Nephron (organoid): ENCODE measurements around the gene UNC13B.
A peak's percentile ranks its signal among the peaks of the same experiment; 100 is the strongest.
"Not testable (repeated sequence)": the region's sequence is repeated elsewhere in the genome, so short reads cannot be mapped to it uniquely, and the experiment has no call there.

Experiments used
- H3K27ac Mint-ChIP-seq, 3 experiments: 2 replicates each; pipeline ENCODE4 v1.8.0; 2020; ENCODE audit warnings: mixed read lengths in 3 of 3, mild to moderate bottlenecking in 2 of 3, moderate library complexity in 1 of 3
- H3K27me3 Mint-ChIP-seq: 2 replicates; pipeline ENCODE4 v1.8.0; 2021; ENCODE audit warnings: low read depth, mild to moderate bottlenecking, moderate library complexity, mixed read lengths
- H3K36me3 Mint-ChIP-seq: 2 replicates; pipeline ENCODE4 v1.8.0; 2020; ENCODE audit warnings: low read depth, mixed read lengths
- H3K4me1 Mint-ChIP-seq: 2 replicates; pipeline ENCODE4 v1.8.0; 2020; ENCODE audit warnings: mixed read lengths
- H3K4me3 Mint-ChIP-seq, 3 experiments: 2 replicates each; pipeline ENCODE4 v1.8.0; 2020; ENCODE audit warnings: mild to moderate bottlenecking in 3 of 3, mixed read lengths in 3 of 3, moderate library complexity in 2 of 3
- H3K9me3 Mint-ChIP-seq: 2 replicates; pipeline ENCODE4 v1.8.0; 2020; ENCODE audit warnings: mixed read lengths
- TF ChIP-seq, protein P1 (sequence below), 3 experiments: fragments of 200-600 bp; sonication (generic); IDR thresholded peaks; one replicate each; pipeline ENCODE4 v1.5.0; 2021; ENCODE audit warnings: antibody characterized with exemption in 3 of 3; ENCODE audit not compliant: unreplicated experiment in 3 of 3

Gene UNC13B

GRCh38 chr9:35237311-35237710, 75.5 kb downstream of the UNC13B start:
- Mint-ChIP-seq H3K27me3 (no peaks in the 10 kb centered on the region), H3K36me3 (peaks cover 23% of the 10 kb centered on the region), H3K9me3 (peaks cover 4% of the 10 kb centered on the region), H3K4me3 (no peak overlapping the region), H3K4me1 (peaks cover 5% of the 10 kb centered on the region), H3K27ac (peak overlapping the region; percentile 29 to 84 (median 69))
- TF ChIP-seq, protein P1, sequence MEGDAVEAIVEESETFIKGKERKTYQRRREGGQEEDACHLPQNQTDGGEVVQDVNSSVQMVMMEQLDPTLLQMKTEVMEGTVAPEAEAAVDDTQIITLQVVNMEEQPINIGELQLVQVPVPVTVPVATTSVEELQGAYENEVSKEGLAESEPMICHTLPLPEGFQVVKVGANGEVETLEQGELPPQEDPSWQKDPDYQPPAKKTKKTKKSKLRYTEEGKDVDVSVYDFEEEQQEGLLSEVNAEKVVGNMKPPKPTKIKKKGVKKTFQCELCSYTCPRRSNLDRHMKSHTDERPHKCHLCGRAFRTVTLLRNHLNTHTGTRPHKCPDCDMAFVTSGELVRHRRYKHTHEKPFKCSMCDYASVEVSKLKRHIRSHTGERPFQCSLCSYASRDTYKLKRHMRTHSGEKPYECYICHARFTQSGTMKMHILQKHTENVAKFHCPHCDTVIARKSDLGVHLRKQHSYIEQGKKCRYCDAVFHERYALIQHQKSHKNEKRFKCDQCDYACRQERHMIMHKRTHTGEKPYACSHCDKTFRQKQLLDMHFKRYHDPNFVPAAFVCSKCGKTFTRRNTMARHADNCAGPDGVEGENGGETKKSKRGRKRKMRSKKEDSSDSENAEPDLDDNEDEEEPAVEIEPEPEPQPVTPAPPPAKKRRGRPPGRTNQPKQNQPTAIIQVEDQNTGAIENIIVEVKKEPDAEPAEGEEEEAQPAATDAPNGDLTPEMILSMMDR (IDR thresholded peaks at IDR 0.05; ENCODE audit: unreplicated experiment in 3 of 3): no peak

DNA sequence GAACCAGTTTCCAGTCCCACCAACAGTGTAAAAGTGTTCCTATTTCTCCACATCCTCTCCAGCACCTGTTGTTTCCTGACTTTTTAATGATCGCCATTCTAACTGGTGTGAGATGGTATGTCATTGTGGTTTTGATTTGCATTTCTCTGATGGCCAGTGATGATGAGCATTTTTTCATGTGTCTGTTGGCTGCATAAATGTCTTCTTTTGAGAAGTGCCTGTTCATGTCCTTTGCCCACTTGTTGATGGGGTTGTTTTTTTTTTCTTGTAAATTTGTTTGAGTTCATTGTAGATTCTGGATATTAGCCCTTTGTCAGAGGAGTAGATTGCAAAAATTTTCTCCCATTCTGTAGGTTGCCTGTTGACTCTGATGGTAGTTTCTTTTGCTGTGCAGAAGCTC, 84.1 kb downstream of the UNC13B start:
- not testable (repeated sequence) for H3K4me3 Mint-ChIP-seq, H3K4me1 Mint-ChIP-seq, H3K27me3 Mint-ChIP-seq, H3K9me3 Mint-ChIP-seq, H3K27ac Mint-ChIP-seq
- peaks cover 30% of the 10 kb centered on the region for H3K36me3 Mint-ChIP-seq

DNA sequence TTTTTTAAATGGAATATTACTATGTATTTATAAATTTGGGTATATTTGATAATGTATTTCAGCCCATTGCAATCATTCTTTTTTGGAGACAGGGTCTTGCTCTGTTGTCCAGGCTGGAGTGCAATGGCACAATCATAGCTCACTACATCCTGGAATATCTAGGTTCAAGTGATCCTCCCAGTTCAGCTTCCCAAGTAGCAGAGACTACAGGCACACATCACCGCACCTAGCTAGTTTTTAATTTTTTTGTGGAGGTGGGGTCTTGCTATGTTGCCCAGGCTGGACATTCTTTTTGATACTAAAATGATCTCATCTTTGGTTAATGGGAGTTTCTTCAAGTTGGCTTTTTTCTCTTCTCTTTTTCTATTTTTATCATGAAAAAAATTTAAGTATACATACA, 91.3 kb downstream of the UNC13B start:
- H3K27ac Mint-ChIP-seq: no peak overlapping the region
- TF ChIP-seq, protein P1 (IDR thresholded peaks at IDR 0.05; ENCODE audit: unreplicated experiment in 3 of 3): no peak
- H3K9me3 Mint-ChIP-seq: peaks cover 6% of the 10 kb centered on the region
- no peak overlapping the region for H3K4me3 Mint-ChIP-seq
- no peaks in the 10 kb centered on the region for H3K27me3 Mint-ChIP-seq
- H3K36me3 Mint-ChIP-seq: peaks cover 16% of the 10 kb centered on the region
- no peaks in the 10 kb centered on the region for H3K4me1 Mint-ChIP-seq

DNA sequence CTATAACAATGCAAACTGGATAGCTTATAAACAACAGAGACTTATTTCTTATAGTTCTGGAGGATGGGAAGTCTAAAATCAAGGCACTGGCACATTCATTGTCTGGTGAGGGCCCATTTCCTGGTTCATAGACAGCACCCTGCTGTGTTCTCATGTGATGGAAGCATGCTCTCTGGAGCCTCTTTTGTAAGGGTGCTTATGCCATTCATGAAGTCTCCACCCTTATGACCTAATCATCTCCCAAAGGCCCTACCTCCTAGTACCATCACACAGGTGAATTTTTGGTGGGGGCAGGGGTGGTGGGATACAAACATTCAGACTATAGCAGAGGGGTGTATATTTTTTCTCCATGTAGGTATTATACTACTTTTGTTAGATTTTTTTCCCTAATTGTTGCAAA, 92.4 kb downstream of the UNC13B start:
- Mint-ChIP-seq H3K4me1 (no peaks in the 10 kb centered on the region), H3K4me3 (no peak overlapping the region), H3K27ac (no peak overlapping the region), H3K9me3 (peaks cover 6% of the 10 kb centered on the region), H3K27me3 (no peaks in the 10 kb centered on the region), H3K36me3 (peaks cover 8% of the 10 kb centered on the region)
- TF ChIP-seq, protein P1 (IDR thresholded peaks at IDR 0.05; ENCODE audit: unreplicated experiment in 3 of 3): no peak

- Mint-ChIP-seq H3K27ac (peak overlapping the region in 1 of 3 experiments; percentile 13), H3K9me3 (peaks cover 3% of the 10 kb centered on the region), H3K27me3 (no peaks in the 10 kb centered on the region), H3K36me3 (peaks cover 5% of the 10 kb centered on the region), H3K4me1 (no peaks in the 10 kb centered on the region), H3K4me3 (no peak overlapping the region)
- TF ChIP-seq, protein P1 (IDR thresholded peaks at IDR 0.05; ENCODE audit: unreplicated experiment in 3 of 3): no peak
These were observed 93.4 kb downstream of the UNC13B start for GRCh38 chr9:35254984-35255857.

DNA sequence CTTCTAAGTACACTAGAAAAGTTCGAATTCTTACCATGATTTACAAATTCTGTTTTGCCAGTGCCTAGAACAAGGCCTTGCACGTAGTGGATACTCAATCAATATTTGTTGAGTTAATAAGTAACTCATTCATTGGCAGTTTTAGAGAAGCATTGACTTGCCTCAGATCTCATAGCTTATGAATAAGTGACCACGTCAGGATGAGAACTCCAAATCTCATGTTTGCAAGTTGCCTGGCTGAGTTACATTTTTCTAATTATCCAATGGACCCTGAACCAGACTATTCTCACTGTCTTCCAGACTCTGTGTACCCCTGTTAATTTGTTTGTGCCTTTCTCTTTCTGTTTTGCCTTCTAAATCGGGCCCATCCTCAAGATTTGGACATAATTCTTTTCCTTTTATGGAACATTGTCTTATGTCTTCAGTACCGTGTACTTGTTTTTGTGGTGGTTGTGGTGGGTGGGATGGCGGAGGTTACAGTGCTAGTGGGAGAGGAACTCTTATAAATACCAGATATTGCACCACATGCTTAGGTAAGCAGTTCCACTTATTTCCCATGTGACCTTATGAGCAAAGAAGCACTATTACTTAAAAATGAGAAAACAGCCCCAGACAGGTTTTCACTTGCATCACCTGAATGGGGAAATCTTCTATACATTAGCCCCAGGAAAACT, 96.3 kb downstream of the UNC13B start:
- H3K9me3 Mint-ChIP-seq: no peaks in the 10 kb centered on the region

More for the DNA sequence above, 96.3 kb downstream of the UNC13B start:
- Mint-ChIP-seq H3K27me3 (no peaks in the 10 kb centered on the region), H3K27ac (peak overlapping the region in 1 of 3 experiments; percentile 49), H3K4me3 (no peak overlapping the region), H3K4me1 (no peaks in the 10 kb centered on the region), H3K36me3 (no peaks in the 10 kb centered on the region)
- TF ChIP-seq, protein P1 (IDR thresholded peaks at IDR 0.05; ENCODE audit: unreplicated experiment in 3 of 3): no peak
